Stimulated activated CD8-positive, alpha-beta memory T cell treated with anti-CD3 and anti-CD28 coated beads, Interleukin-12 subunit alpha, Interleukin-12 subunit beta, amount 100 ng/mL, for 24 hours (primary cell): Measurements from ENCODE around the gene NTM.

Experiments used
- DNase-seq: peaks from one replicate; pipeline ENCODE4 v3.0.0-alpha.2; 2020; ENCODE audit errors: extremely low read depth

The NTM gene

DNA sequence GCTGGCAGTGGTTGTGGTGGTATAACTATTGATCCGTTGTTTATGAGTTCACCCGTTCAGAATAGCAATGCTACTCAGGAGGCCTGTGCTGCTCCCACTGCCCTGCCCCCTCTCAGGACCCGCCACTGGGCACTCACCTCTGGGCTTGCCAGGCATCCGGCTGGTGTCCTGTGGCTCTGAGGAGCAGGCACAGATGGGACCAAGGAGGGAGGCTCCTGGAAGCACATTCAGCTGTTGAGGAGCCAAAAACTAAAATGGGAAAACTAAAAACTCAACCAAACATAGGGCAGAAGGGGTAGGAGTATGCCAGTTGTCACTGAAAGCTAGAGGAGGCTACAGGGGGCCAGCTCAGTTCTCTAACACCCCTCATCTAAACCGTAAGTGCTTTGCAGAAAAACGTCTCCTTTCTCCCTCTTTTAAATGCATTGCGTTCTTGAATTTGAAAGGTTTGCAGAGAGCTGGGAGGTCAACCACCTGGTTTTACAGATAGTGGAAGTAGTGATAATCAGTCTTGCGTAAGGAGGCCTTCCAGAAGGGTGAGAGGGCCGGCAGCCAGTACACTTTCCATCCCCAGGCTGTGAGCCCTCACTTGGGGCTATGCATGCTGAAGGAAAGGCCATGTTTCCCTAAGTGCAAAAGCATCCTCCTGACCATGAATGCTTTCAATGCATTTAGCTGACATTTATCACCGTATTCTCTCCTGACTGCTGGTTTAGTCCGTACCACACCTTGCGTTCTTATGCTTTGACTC lies 547.4 kb downstream of the NTM start:
- no peak for DNase-seq

DNA sequence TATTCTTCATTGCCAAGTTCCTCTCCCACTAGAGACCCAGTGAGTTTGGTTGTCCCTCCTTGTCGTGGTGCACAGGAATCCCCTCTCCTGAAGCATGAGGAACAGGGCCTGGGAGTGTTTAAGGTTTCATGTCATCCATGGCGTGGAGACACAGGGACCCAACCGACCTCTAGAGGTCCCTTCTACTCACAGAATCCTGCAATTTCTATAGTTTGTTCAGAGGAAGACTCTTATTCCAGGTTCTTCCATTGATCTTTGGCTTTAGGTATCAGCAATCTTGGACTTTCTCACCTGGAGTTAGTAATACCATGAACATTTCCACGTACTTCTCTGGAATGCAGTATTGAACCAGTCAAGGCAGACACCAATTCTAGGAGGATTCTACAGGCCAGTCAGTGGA lies 548.2 kb downstream of the NTM start:
- no peak for DNase-seq

DNA sequence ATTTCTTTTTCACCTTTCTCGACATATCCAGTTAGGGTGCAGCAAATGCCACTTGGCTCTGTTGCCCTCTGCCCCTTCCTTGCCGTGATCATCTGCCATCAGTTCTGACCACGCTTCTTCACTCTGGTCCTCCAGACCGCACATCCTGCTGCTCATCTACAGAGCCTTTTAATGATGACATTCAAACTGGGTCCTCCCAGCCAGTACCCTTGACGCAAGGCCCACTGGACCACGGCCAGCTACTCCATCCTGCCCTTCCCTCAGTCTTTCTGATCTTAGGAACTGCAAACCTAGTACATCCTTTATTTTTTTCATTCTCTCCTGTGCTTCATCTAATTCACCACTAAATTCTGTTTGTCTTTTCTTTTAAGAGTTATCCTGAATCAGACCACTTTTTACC lies 551.8 kb downstream of the NTM start:
- no peak for DNase-seq

DNA sequence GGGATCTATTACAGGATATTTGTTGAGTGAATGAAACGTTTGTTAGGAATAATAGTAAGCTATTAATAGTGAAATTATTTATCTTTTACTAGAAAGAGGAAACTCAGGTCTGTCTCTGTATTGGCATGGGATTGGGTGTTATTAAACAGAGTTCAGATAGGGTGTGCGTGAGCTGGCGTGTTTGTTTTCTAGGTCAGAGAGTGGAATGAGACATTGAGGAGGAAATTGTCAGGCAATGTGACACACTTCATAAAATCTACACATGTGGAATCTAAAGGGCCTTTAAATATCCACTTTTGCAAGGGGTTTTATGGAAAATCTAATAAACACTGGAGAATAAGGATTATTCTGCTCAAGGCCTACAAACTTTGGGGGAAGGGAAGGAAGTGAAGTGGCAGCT lies 552.9 kb downstream of the NTM start:
- no peak for DNase-seq

DNA sequence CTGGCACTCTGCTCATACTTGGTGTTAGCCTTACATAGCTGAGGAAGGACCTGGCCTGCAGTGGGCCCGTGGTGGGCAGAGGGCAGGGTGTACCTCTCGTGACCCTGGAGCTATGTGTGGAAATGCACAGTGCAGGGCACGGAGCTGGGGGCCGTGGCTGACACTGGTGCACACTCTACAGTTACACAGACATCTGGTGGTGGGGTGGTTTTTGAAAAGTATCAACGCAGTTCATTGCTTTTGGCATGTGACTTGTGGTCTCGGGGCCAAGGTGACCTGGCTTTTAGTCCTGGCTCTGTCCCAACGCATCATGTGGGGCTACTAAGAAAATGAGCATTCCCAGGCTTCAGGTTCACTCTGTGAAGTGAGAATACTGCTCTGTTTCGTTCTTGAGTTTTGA lies 553.6 kb downstream of the NTM start:
- DNase-seq: no peak

DNA sequence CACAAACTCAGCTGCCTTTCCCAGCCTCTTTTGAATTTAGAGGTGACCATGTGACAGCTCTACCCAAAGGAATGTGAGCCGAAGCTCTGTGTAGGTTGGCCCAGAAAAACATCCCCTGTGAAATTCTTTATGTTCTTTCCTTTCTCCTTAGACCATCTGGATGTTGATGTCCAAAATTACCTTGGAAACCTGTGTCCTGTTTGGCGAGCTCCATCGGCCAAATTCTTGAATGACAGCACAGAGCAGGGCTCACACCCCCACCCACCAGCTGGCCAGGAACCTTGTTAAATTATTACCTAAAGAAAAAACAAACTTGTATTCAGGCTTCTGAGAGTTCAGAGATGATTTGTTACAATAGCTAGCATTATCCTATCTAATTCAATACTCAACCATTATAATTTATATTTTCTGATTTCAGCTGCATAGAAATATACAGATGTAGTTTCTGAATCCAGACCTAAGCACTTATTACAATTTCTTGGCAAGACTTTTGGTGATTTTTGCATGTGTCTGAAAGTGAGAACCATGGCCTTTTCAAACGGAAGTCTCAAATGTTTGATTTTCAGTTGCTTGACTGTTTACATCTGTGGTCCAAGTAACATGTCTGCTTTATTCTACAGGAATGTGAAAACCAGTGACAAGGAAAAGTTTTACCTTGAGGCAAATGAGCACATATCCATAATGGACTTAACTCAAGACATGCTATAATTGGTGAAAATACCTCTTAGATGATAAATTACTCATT lies 554.2 kb downstream of the NTM start:
- no peak for DNase-seq

DNA sequence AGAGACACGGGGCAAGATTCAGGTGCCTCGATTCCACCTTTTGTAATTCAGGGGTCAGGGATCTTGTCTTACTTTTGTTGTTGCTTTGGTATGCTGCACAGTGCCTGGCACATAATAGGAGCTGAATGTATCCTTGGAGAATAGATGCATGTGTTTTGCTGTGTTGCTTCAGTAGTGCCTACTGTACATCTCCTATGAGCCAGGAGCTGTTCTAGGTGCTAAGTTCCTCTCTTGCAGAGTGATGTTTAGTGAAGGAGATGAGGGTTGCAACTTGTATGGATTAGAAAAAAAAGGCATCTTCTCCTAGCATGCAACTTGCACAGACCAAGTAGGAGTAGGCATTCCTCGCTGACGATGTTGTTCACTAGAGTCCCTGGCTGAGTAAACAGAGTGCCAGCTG lies 555.4 kb downstream of the NTM start:
- DNase-seq: no peak

DNA sequence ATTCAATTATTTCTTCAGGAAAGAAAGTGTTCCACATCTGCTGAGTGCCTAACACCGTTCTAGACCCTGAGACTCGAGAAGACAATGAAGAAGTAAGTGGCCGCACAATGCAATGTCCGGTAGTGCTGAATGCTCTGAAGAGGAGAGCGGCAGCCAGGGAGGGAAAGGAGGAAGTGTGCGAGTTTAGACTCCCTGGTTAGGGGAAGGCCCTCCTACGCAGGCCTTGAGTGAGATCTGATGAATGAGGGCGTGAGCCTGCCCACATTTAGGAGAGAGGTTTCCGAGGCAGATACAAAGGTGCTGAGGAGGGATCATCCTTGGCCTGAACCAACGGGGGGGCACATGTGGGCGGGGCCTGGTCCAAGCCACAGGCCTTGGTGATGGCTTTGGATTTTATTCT lies 558.6 kb downstream of the NTM start:
- DNase-seq: no peak

DNA sequence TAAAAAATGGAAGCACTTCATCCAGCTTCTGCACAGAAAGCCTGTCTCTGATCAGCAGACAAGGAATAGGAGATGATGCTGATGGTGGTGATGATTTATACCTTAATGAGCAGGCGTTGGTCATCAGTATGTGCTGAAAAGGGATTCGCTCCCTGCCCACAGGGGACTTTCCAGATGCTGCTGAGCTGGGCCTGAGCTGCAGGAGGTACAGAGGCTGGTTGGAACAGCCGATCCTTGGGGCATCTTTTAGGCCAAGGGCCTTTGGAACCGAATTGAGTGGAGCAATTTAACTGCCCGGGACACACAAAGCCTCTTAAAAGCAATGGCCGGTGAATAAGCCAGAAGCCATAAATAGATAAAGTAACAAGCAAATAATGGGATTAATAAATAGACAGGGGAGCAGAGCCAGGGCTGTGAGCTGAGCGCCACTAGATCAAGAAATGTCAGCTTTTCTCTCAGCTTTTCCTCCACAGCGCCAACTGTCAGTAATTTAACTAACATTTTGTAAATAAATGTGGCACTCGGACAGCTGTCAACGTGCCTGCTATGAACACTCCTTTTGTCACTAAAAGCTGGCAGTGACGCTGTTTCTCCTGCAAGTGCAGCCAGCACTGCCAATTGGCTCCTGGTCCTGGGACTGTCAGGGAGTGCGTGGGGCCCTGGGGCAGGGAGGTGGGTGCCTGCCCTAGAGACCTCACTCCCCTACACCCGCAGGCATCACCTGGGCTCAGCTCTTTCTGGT lies 562.3 kb downstream of the NTM start:
- no peak for DNase-seq

DNA sequence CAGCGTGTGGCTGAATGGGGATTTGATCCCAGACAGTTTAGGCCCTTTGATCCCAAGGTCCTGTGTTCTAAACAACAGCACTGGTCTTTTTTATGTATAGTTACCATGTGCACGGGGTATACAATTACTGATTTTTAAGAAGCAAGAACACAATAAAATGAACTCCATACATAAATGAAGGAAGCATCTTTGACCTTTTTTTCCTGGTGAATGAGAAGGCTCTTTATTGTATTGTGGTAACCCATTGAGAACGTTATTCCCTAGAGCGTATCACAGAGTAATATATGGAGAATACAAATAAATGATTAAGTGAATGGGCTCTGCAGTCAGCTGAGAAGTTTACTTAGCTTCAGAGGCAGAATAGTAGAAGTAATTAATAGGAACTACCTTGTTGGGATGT lies 563.6 kb downstream of the NTM start:
- DNase-seq: no peak

DNA sequence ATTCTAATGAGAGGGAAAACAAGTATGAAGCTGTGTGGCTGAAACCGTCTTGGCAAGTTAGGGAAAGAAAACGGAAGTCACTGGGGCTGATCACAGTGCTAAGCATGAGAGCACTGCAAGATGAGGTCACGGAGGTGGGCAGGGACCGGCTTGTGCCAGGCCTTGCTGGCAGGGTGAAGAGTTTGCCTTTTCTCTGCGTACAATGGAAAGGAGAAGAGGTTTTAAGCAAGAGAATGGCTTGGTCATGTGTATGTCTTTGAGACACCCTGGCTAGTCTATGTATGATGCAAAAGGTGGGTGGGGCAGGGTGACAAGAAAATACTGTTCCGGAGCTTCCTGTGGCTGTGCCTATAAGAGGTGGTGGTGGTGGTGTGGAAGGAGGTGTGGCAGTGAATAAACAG lies 567.9 kb downstream of the NTM start:
- no peak for DNase-seq

DNA sequence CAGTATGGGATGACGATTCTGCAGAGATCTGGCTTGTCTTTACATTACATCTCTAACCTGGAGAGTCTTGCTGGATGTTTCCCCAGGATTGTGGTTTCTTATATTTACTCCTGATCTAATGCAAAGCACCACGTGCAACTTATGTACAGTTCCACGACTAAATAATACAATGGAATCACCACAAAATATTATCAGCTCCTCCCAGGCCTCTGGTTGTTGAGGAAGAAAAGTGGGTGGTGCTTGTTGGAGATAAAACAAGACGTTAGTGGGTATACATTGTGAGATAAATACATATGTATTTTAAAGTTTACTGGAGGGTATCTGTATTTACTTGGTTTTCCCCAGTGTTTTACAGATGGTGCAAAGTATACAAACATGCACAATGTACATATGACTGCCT lies 569.7 kb downstream of the NTM start:
- no peak for DNase-seq

DNA sequence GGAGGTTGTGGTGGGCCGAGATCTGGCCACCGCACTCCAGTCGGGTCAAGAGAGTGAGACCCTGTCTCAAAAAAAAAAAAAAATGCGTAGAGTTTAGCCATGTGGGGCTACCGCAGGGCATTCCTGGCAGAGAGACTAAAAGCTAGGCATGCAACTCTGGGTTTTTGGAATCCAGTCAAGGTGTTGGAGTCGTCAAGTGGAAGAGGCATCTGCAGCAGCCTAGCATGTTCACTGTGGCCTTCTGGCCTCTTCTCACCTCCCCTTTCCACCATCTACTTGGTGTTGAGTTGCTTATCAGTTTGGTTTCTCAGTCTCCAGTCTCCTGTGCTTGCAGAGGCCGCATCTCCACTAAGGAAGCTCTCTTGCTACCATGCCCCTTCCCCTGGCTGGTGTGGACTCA lies 572.5 kb downstream of the NTM start:
- no peak for DNase-seq

DNA sequence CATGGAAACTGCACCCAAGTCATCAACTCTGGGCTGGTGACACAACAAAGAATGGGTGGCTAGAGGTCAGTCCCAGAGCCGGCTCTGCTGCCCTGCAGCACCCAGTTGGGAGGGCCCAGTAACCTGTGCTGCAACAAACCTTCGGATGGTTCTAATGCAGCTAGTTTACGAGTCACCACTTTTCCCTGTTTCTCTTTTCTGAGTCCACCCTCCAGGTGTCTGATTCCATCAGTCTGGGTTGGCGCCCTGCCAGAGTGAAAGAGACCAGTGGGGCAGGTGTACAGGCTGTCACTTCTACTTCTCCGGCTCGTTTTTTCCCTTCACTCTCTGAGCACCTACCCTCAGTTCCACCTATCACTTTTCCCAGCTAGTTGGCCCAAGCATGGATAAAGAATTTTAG lies 572.9 kb downstream of the NTM start:
- no peak for DNase-seq

DNA sequence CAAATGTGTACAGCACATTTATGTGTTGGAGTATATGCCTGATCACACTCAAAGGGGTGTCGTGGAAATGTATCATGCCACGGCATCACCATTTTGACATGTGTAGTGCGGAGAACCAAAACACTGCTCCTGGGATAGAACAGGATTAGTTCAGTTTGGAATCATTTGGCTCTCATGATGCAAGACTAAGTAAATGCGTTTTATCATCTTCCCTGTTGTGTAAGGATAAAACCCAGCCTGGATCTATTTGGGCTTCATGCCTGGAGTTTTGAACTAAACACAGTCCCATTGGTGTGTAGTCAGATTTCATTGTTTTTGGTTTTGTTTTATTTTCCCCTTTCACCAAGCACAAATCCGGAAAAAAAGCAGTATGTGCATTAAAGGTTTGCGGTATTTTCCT lies 574.3 kb downstream of the NTM start:
- no peak for DNase-seq

DNA sequence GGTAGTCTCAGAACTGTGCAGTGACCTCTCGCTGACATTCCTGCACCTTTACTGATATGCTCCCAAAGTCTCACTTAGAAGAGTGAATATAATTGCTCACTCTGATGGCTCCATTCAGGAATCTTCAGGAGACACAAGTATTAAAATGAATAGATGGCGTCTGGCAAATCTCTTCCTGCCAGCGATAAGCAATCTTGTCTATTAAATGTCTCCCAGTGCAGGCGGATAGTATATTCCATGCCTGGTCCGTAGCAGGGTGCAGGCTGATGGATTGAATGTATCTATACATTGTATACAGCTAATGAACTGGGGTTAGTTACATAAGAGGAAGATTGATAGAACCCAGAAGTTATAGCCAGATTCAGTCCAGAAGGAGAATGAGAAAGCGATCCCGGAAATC lies 575.3 kb downstream of the NTM start:
- no peak for DNase-seq

DNA sequence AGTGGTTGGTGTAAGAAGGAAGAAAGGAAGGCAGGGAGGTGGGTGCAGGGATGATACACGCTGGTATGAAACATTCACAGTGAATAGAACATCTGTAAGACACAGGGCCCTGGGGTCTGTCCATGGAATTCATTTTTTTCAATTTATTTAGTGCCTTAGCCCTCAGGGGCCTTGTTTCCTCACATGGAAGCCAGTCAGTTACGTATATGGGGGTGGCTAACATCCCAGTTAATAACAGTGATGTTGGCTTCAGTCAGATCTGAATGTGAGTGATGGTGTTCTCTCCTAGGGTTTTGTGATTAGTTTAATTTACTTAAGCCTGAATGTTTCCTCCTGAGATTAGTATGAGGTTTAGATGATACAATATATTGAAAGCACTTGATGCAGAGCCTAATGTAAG lies 577.1 kb downstream of the NTM start:
- no peak for DNase-seq

DNA sequence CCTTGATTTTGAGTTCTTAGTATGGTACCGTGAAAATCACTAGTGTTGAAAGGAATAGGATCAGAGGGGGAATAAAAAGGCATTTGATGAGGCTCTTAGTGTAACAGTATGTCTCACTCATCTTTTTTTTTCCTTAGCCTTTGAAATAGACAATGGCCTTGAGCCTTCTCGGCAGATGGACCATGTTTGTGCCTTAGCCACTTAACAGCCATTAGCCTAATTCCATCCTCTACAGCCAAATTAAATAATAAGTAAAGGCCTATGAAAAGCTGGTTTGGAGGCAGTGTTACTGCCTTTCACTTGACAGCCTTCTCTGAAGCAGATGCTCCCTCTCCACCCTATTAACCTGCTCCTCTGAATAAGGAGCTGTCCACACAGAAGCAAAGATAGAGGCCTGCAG lies 580.7 kb downstream of the NTM start:
- DNase-seq: no peak

DNA sequence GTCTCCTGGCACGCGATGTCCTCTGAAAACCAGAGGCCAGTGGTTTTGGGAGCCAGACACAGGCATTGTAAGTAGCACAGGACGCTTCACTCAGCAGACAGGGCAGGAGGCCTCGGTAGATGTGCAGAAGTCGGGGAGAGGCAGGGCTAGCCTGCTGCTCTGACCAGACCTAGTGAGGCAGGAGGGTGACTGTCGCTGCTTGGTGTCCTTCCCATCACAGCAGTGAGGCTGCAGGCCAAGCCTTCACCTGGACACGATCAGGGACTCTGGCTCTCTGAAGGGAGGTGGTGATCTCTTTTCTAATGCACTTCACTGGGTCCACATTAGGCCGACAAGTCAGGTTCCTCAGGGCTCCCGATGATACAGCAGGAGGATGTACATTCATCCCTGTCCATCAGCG lies 583.7 kb downstream of the NTM start:
- DNase-seq: no peak

DNA sequence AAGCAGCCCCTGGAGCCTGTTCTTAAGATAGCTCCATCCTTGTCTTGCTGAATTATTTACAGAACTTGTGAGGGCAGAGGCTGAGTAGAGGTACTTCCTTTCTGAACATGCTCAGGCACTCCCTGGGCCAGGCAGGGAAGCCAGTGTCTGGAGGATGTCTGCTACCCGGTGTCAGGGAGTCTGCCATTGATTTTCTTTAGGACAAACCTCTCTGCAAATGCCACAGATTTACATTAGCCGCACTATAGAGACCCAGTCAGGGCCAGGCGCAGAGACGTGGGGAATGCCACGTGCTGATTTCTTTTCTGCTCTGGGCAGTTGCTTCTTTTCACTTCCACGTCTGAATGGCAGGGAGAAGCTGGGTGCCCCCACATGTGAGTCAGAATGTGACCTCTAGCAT lies 585.5 kb downstream of the NTM start:
- DNase-seq: no peak

DNA sequence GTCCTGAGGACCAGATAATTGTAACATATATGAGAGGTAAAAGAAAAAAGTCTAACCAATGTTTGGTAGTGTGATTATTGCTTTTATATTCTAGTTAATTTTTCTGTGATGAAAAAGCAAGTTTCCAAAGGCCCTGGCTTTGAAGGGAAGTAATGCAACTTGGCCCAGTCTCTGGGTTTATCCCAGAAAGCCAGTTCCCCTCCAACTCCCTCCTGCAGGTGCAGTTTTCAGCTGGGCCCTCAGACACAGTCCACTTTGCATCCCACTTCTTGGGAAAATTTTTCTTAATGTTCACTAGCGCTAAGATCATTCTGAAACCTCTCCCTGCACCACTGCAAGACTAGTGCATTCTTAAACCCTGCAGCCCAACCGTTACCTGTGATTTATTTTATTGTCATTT lies 586.8 kb downstream of the NTM start:
- no peak for DNase-seq

DNA sequence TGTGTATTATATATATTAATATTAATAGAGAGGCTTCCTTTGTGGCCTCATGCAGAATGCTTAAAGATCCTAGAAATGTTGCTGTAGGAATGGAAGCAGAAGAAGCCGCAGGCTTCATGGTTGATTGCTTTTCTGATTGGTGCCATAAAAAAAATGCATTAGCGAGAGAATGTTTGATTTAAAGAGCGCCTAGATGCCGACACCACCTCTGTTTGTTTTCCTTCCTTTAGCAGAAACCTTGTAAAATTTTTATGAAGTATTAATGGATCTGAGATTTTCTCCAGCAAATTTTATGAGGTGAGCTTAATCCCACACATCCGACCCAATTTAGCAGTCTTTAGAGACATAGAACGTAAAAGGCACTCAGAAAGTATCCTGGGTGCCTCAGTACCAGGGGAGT lies 587.5 kb downstream of the NTM start:
- no peak for DNase-seq

DNA sequence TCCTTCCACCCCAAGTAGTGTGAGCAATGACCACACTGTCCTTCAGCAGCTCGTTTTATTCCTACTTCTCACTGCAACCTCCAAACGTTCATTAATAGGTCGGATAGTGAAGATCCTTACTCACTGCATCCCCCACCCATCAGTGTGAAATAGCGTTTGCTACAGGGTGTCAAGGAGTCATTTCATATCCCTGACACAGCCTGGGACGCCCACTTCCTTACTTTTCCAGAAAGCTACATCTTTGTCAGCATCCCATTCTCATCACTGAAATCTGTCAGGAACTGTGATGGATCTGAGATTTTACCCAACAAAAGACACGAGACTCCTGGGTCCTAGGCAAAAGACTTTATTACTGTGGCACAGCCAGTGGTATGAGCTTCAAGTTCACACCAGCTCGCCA lies 592.4 kb downstream of the NTM start:
- no peak for DNase-seq
